ENCODE data around the gene RPRD2.
"Not testable (repeated sequence)": the region's sequence is repeated elsewhere in the genome, so short reads cannot be mapped to it uniquely, and the experiment has no call there.

DNA sequence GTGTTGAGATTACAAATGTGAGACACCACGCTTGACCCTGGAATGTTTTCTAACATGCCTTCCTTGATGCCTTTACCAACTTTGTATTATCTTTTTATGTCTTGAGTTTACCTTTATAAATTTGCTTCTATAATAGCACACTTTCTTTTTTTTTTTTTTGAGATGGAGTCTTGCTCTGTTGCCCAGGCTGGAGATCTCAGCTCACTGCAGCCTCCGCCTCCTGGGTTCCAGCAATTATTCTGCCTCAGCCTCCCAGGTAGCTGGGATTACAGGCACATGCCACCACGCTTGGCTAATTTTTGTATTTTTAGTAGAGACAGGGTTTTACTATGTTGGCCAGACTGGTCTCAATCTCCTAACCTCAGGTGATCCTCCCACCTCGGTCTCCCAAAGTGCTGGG is 49.3 kb upstream of the RPRD2 start:
- not testable (repeated sequence) for TF ChIP-seq POLR2A, POLR2AphosphoS5 (IDR thresholded peaks at IDR 0.05; ENCODE audit: low read depth, low read length)

Measured in GM12891 (cell line).